Activated CD4-positive, alpha-beta T cell treated with anti-CD3 and anti-CD28 coated beads for 1 hour (primary cell): ENCODE data around the gene CTLA4.
A peak's percentile ranks its signal among the peaks of the same experiment; 100 is the strongest.
"Not testable (repeated sequence)": the region's sequence is repeated elsewhere in the genome, so short reads cannot be mapped to it uniquely, and the experiment has no call there.

ENCODE experiments used
- DNase-seq: peaks from one replicate; pipeline ENCODE4 v3.0.0-alpha.2; 2020

Gene CTLA4

GRCh38 chr2:203859030-203859789 is 8.4 kb upstream of the CTLA4 start:
- no peak for DNase-seq

GRCh38 chr2:203861197-203861596 is 6.4 kb upstream of the CTLA4 start:
- DNase-seq, result no peak

- no peak for DNase-seq
Observed at GRCh38 chr2:203861607-203862006, 6.0 kb upstream of the CTLA4 start.

GRCh38 chr2:203869223-203870042 is 1.9 kb downstream of the CTLA4 start:
- DNase-seq, result peak; percentile 36

- DNase-seq, result no peak
Observed at GRCh38 chr2:203870481-203870880, 2.9 kb downstream of the CTLA4 start.

GRCh38 chr2:203870941-203871340 is 3.4 kb downstream of the CTLA4 start:
- DNase-seq, result no peak

GRCh38 chr2:203871371-203871983 is 3.9 kb downstream of the CTLA4 start:
- DNase-seq, result no peak

- DNase-seq, result no peak
Observed at GRCh38 chr2:203873461-203873860, 5.9 kb downstream of the CTLA4 start.

GRCh38 chr2:203873921-203874631 is 6.5 kb downstream of the CTLA4 start:
- DNase-seq, result no peak

GRCh38 chr2:203875471-203875870 is 7.9 kb downstream of the CTLA4 start:
- no peak for DNase-seq

- DNase-seq, result no peak
Observed at GRCh38 chr2:203876328-203876727, 8.8 kb downstream of the CTLA4 start.

GRCh38 chr2:203878063-203878462 is 10.5 kb downstream of the CTLA4 start:
- no peak for DNase-seq

GRCh38 chr2:203880557-203881125 is 13.1 kb downstream of the CTLA4 start:
- DNase-seq, result no peak

- not testable (repeated sequence) for DNase-seq
Observed at GRCh38 chr2:203881185-203881584, 13.6 kb downstream of the CTLA4 start.

- no peak for DNase-seq
Observed at GRCh38 chr2:203882551-203882950, 15.0 kb downstream of the CTLA4 start.

- no peak for DNase-seq
Observed at GRCh38 chr2:203886661-203887151, 19.1 kb downstream of the CTLA4 start.

GRCh38 chr2:203887677-203888076 is 20.1 kb downstream of the CTLA4 start:
- no peak for DNase-seq

GRCh38 chr2:203889542-203889941 is 22.0 kb downstream of the CTLA4 start:
- DNase-seq, result no peak

GRCh38 chr2:203889944-203890343 is 22.4 kb downstream of the CTLA4 start:
- no peak for DNase-seq

GRCh38 chr2:203890733-203891132 is 23.2 kb downstream of the CTLA4 start:
- DNase-seq, result no peak

- DNase-seq, result no peak
Observed at GRCh38 chr2:203891474-203891873, 23.9 kb downstream of the CTLA4 start.

- no peak for DNase-seq
Observed at GRCh38 chr2:203892207-203892606, 24.6 kb downstream of the CTLA4 start.

- no peak for DNase-seq
Observed at GRCh38 chr2:203893401-203893800, 25.8 kb downstream of the CTLA4 start.
